Measurements from ENCODE around the gene ETFBKMT.
A peak's percentile ranks its signal among the peaks of the same experiment; 100 is the strongest.
"Not testable (repeated sequence)": the region's sequence is repeated elsewhere in the genome, so short reads cannot be mapped to it uniquely, and the experiment has no call there.

The ETFBKMT gene

DNA sequence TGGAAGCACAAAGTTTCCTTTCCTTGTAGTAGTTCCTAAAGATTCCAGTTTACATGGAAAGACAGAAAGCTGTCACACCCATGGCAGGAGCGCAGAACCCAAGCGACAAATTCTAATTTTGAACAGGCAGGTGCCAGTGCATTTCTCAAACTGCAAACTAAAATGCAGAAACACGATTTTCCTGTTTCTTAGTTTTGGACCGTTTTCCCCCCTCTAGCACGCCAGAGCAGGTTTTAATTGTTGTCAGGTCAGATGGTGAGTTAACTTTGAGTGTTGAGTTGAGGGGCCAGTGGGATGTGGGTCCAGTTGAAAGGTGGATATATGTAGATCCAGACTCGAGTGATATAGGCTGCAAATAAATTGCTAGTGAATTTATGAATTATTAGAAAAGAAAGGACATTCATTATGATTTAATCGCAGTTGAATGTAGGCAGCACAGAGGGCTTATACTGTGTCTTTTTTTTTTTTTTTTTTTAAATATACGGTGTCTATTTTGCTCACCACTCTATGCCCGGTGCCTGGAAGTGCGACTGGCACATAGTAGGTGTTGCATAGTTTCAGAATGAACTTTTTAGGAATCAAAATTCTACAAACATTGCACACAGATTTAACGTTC is 909 bp upstream of the ETFBKMT start:
- DNase-seq: no peak

DNA sequence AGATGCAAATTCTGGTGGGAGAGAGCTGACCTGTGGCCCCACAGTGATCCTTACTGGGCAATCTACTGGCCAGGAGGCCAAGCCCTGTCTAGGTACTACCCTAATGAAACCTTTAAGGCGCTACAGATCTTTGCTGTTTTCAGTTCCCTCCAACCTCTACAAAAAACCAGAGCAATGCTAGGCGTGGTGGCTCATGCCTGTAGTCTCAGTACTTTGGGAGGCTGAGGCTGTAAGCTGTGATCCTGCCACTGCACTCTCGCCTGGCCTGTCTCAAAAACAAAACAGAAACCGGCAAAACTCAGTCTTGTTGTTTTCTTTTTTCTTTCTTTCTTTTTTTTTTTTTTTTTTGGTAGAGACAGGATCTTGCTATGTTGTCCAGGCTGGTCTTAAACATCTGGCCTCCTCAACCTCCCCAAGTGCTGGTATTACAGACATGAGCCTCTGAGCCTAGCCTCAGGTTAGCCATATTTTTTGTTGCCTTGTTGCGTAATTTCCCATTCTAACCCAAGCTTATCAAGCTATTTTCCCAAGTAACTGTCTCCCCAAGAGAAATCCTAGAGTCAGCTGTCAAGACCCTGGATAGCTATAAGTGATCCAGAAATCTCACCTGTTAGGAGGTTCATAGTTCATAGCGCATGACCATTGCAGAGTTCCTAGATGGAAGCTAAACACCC is 2.8 kb downstream of the ETFBKMT start:
- no peak for DNase-seq

DNA sequence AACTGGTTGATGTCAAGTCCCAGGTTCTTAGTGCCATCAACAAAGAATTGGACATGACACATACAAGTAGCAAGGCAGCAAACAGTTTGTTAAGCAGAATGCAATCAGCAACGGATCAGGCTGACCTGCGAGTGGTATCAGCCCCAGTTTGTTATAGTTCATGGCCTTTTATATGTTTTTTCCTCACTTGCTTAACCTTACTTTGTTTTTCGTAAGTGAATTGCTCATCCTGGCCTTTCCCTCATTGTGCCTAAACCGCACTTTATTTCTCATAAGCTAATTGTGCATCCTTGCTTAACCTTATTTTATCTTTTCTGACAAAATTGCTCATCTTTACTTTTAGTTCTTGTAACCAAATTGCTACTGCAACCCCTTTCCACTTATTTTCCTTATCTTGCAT is 4.1 kb downstream of the ETFBKMT start:
- DNase-seq: no peak

- DNase-seq: no peak
Measured at GRCh38 chr12:31664038-31664437, 4.5 kb downstream of the ETFBKMT start.

DNA sequence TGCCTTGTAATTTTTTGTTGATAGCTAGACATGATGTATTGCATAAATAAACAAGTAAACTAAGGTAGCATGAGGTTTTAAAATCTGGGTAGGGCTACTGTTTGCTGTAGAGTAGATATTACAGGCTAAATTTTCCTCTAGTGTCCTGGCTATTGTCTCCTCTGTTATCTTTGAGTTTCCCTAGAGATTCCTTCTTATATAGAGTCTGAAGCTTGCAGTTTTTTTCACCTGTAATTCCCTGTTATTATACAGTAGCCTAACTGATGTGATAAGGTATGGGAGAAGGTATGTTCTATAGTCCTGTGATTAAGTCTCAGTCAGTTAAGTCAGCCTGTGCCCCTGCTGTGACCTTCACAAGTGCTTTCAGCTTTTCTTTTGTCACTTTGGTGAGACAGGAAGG is 9.5 kb downstream of the ETFBKMT start:
- no peak for DNase-seq

GRCh38 chr12:31669582-31669981 is 10.1 kb downstream of the ETFBKMT start:
- DNase-seq: not testable (repeated sequence)

- DNase-seq: no peak
Measured at GRCh38 chr12:31672521-31672920, 13.0 kb downstream of the ETFBKMT start.

DNA sequence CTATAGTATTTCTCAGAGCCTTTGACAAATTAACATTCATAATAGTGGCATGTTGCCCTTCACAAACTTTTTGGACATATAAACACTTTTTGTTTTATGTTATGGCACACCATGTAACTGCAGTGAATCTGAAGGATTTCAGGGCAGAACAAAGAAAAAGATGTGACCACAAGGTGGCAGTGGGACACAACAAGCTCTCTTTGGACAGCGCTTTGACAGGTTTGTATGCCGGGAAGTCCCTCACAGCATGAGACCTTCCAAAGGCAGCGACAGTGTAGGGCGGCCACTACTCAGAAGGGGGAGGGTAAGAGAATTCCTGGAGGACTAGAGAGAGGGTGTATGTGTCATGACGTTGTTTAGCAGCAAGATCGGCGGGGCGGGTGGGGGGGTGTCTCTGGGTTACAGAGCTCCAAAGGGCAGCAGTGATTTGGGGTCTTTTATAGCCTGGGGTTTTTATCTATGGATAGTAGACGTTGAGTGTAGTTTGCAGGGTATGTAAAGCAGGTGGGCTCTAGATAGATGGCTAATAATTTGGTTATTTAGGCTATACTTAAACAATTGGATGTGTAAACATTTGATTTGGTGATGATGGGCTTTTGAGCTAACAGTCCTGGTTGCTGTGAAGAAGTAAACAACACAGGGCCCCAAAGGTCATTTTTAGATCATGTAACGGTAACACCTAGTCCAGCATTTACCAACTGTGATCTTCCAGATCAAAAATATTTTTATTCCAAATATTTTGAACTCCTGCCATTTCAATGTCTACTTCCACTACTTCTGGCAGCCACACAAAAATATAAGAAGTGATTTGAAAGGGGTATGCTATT is 22.9 kb downstream of the ETFBKMT start:
- DNase-seq: peak; percentile 64

- no peak for DNase-seq
Measured at GRCh38 chr12:31685801-31686200, 26.3 kb downstream of the ETFBKMT start.

- no peak for DNase-seq
Measured at GRCh38 chr12:31687101-31687527, 27.6 kb downstream of the ETFBKMT start.

- DNase-seq: not testable (repeated sequence)
Measured at GRCh38 chr12:31689921-31690320, 30.4 kb downstream of the ETFBKMT start.

DNA sequence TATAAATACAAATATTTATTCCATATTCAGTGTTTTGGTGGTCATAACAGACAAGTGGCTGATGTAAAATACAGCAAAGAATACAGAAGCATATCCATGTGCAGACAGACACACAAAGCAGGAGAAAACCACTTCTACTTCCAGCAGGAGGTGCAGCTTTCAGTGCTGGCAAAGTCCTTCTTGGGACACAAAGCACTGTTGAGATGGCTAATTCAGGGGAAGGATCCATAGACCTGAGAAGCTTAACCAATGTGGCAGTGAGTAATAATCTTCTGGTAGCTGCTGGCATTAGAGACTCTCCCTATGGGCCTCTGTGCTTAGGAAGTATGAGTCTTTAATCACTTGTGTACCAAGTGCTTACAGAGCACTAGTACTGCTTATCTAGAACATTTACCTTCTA is 42.6 kb downstream of the ETFBKMT start:
- DNase-seq: no peak

GRCh38 chr12:31705621-31706020 is 46.1 kb downstream of the ETFBKMT start:
- no peak for DNase-seq

DNA sequence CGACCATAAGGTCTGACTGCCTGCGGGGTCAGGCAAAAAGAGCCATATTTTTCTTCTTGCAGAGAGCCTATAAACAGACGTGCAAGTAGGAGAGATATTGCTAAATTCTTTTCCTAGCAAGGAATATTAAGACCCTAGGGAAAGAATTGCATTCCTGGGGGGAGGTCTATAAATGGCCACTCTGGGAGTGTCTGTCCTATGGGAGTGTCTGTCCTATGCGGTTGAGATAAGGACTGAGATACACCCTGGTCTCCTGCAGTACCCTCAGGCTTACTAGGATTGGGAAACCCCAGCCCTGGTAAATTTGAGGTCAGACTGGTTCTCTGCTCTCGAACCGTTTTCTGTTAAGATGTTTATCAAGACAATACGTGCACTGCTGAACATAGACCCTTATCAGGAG is 48.6 kb downstream of the ETFBKMT start:
- not testable (repeated sequence) for DNase-seq

GRCh38 chr12:31710021-31710818 is 50.7 kb downstream of the ETFBKMT start:
- DNase-seq: no peak

GRCh38 chr12:31712877-31713276 is 53.4 kb downstream of the ETFBKMT start:
- DNase-seq: no peak

DNA sequence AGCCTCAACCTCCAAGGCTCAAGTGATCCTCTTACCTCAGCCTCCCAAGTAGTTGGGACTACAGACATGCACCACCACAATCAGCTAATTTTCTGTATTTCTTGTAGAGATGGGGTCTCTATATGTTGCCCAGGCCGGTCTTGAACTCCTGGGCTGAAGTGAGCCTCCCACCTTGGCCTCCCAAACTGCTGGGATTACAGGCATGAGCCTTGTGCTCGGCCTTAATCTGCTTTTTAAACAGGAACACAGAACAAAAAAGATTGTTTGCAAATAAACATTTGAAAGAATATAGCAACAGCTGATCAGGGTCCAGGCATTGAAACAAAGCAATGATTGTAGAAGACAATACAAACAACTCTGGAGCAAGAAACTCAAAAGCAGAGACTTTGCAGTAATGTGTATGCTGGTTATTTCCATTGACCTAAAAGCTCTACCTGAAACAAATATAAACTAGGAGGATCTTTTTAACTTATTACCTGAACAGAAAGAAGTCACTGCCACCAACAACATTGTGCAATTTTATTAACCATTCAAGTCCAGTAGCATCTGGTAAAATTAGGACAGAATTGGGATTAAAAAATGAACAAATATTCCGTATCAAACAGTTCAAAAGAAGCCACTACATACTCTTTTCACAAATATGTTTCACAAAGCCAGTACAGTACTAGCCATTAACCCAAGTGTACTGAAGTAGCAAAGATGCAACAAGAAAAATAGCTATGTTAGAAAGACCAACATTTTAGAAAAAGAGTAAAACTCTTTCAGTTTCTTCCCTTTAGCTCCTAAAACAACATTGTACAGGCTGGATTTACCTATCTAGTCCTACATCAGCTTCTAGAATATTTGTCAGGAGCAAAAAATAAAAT is 55.2 kb downstream of the ETFBKMT start:
- DNase-seq: no peak

DNA sequence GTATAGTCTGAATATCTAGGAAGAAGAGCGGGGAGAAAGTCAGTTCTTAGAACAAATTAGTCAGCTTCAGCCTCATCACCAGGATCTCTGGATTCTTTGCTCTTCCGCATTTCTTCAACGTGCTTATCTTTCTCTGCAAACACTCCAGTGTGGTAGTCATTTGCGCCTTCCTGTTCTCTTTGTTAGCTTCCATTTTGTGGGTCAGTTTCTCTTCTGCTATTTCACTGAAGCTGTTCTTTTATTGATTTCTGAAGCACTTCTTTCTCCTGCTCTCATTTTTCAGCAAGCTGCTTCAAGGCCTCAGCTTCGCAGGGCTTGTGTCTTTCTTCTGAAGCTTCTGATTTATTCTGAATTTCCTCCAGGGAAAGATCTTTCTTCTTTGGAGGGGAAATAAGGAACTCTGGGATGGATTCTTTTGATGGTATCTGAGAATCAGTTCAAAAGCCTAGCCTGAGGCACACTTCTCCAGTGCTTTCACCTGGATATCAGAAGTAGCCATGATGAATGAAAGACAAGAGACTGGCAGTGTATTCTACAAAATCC is 55.9 kb downstream of the ETFBKMT start:
- DNase-seq: no peak

GRCh38 chr12:31716998-31717397 is 57.5 kb downstream of the ETFBKMT start:
- not testable (repeated sequence) for DNase-seq

GRCh38 chr12:31718542-31719198 is 59.2 kb downstream of the ETFBKMT start:
- DNase-seq: not testable (repeated sequence)

- DNase-seq: no peak
Measured at GRCh38 chr12:31722580-31722979, 63.1 kb downstream of the ETFBKMT start.

Measured in activated CD4-positive, CD25-positive, alpha-beta regulatory T cell treated with anti-CD3 and anti-CD28 coated beads, Interleukin-2, amount 50 U/mL, for 72 hours (primary cell).